IMR-90 (cell line): Measurements from ENCODE around the gene SYT11. TPM values are rescaled to one million over a fixed set of nuclear protein-coding genes. Genes with fewer than 3 reads are reported as not detected.
A peak's percentile ranks its signal among the peaks of the same experiment; 100 is the strongest.

ENCODE experiments used
- ATAC-seq: fragments of 200-7000 bp; cut with Tn5 transposase; 2 replicates; pipeline ENCODE4 v1.9.1; 2020; ENCODE audit warnings: low read depth, mild to moderate bottlenecking, moderate library complexity
- BruUV-seq: library from RNA; stranded (reverse); fragments of 400-500 nt; replicated peaks from 2 replicates; lab custom pipeline; 2021; lab: Mats Ljungman, UMichigan
- CTCF ChIA-PET: fragments of 300-600 bp; formaldehyde crosslinking; extraction: SDS; loops from one replicate; lab custom pipeline; 2021; ENCODE audit warnings: antibody characterized with exemption; lab: Yijun Ruan, JAX
- POLR2A ChIA-PET: fragments of 300-600 bp; sonication (Branson Sonifier 250); formaldehyde crosslinking; loops from one replicate; lab custom pipeline; 2022; ENCODE audit warnings: antibody characterized with exemption; ENCODE audit not compliant: unreplicated experiment; lab: Charles Lee
- DNase-seq: peaks from one replicate; pipeline ENCODE4 v3.0.0; 2013
- H2AFZ ChIP-seq: replicated peaks from 2 replicates; pipeline ENCODE3; 2013; ENCODE audit warnings: low read length, mild to moderate bottlenecking; ENCODE audit not compliant: poor library complexity
- H2AK5ac ChIP-seq: 2 replicates; pipeline ENCODE4 v1.6.1; 2013; ENCODE audit warnings: low read depth, low read length, inconsistent platforms
- H2AK9ac ChIP-seq: replicated peaks from 2 replicates; pipeline ENCODE3; 2013; ENCODE audit warnings: mild to moderate bottlenecking, low read depth, low read length, moderate library complexity; ENCODE audit not compliant: poor library complexity
- H2BK120ac ChIP-seq: 2 replicates; pipeline ENCODE4 v1.6.1; 2013; ENCODE audit warnings: low read depth, low read length, inconsistent platforms
- H2BK15ac ChIP-seq: 3 replicates; pipeline ENCODE4 v1.6.1; 2013; ENCODE audit warnings: low read depth, low read length, inconsistent platforms
- H2BK20ac ChIP-seq: 2 replicates; pipeline ENCODE4 v1.6.1; 2013; ENCODE audit warnings: low read depth, mild to moderate bottlenecking, inconsistent platforms, low read length, moderate library complexity
- H2BK5ac ChIP-seq: 2 replicates; pipeline ENCODE4 v1.6.1; 2013; ENCODE audit warnings: mild to moderate bottlenecking, low read depth, low read length, inconsistent platforms; ENCODE audit not compliant: poor library complexity, severe bottlenecking
- H3K14ac ChIP-seq: replicated peaks from 2 replicates; pipeline ENCODE4 v1.6.1; 2013; ENCODE audit warnings: low read depth, low read length, inconsistent platforms
- H3K18ac ChIP-seq: 2 replicates; pipeline ENCODE4 v1.6.1; 2013; ENCODE audit warnings: low read depth, low read length, control low read depth
- H3K23ac ChIP-seq: 2 replicates; pipeline ENCODE4 v1.6.1; 2013; ENCODE audit warnings: low read depth, low read length, inconsistent platforms
- H3K27ac ChIP-seq: 2 replicates; pipeline ENCODE4 v1.5.1; 2013; ENCODE audit warnings: mild to moderate bottlenecking, control low read depth, low read length; ENCODE audit not compliant: insufficient read depth
- H3K27me3 ChIP-seq: 2 replicates; pipeline ENCODE4 v1.6.1; 2013; ENCODE audit warnings: low read length; ENCODE audit not compliant: control insufficient read depth, insufficient read depth
- H3K36me3 ChIP-seq: 2 replicates; pipeline ENCODE4 v1.6.1; 2013; ENCODE audit warnings: low read length, mixed read lengths; ENCODE audit not compliant: control insufficient read depth, insufficient read depth
- H3K4ac ChIP-seq: 2 replicates; pipeline ENCODE4 v1.6.1; 2013; ENCODE audit warnings: low read depth, low read length, inconsistent platforms
- H3K4me1 ChIP-seq: 2 replicates; pipeline ENCODE4 v1.6.1; 2013; ENCODE audit warnings: low read length, mixed read lengths; ENCODE audit not compliant: control insufficient read depth, insufficient read depth
- H3K4me2 ChIP-seq: 2 replicates; pipeline ENCODE4 v1.6.1; 2013; ENCODE audit warnings: low read depth, mild to moderate bottlenecking, control low read depth, low read length, moderate library complexity
- H3K4me3 ChIP-seq: 2 replicates; pipeline ENCODE4 v1.5.1; 2013; ENCODE audit warnings: low read depth, mild to moderate bottlenecking, control low read depth, low read length, moderate library complexity; ENCODE audit not compliant: insufficient read depth
- H3K56ac ChIP-seq: 2 replicates; pipeline ENCODE4 v1.6.1; 2013; ENCODE audit warnings: low read length, inconsistent platforms; ENCODE audit not compliant: insufficient read depth; ENCODE audit errors: extremely low read depth
- H3K79me1 ChIP-seq, 2 experiments: 2 replicates each; pipeline ENCODE4 v1.6.1; 2013; ENCODE audit warnings: low read length in 2 of 2, inconsistent platforms in 1 of 2, low read depth in 1 of 2
- H3K9ac ChIP-seq: 2 replicates; pipeline ENCODE4 v1.6.1; 2013; ENCODE audit warnings: low read depth, low read length, control low read depth
- H3K9me1 ChIP-seq: 2 replicates; pipeline ENCODE4 v1.6.1; 2013; ENCODE audit warnings: low read length, inconsistent platforms; ENCODE audit not compliant: insufficient read depth
- H3K9me3 ChIP-seq: 2 replicates; pipeline ENCODE4 v1.6.1; 2013; ENCODE audit warnings: low read length; ENCODE audit not compliant: control insufficient read depth, insufficient read depth
- H4K20me1 ChIP-seq: 2 replicates; pipeline ENCODE4 v1.6.1; 2013; ENCODE audit warnings: low read length, inconsistent platforms; ENCODE audit not compliant: insufficient read depth
- H4K5ac ChIP-seq: 2 replicates; pipeline ENCODE4 v1.6.1; 2013; ENCODE audit warnings: mild to moderate bottlenecking, low read depth, low read length, control low read depth
- H4K8ac ChIP-seq, 2 experiments: 2 replicates each; pipeline ENCODE4 v1.6.1; 2013; ENCODE audit warnings: low read depth in 2 of 2, low read length in 2 of 2, control low read depth in 1 of 2, inconsistent platforms in 1 of 2
- H4K91ac ChIP-seq: 2 replicates; pipeline ENCODE4 v1.6.1; 2013; ENCODE audit warnings: low read depth, low read length, inconsistent platforms; ENCODE audit not compliant: insufficient read depth
- CTCF ChIP-seq: conservative IDR thresholded peaks from 2 replicates; pipeline ENCODE4 v1.5.1; 2012; ENCODE audit warnings: mild to moderate bottlenecking, low read depth, low read length, improper control_type of control experiment
- FOS ChIP-seq: fragments of 150-350 bp; IDR thresholded peaks from 2 replicates; pipeline ENCODE4 v1.6.1; 2016; ENCODE audit warnings: low read depth, low read length
- MAFK ChIP-seq: IDR thresholded peaks from 2 replicates; pipeline ENCODE4 v1.6.1; 2012; ENCODE audit warnings: low read depth, low read length, improper control_type of control experiment
- MAZ ChIP-seq: IDR thresholded peaks from 2 replicates; pipeline ENCODE4 v1.6.1; 2012; ENCODE audit warnings: low read depth, mild to moderate bottlenecking, low read length, improper control_type of control experiment, moderate library complexity, borderline replicate concordance
- RCOR1 ChIP-seq: IDR thresholded peaks from 2 replicates; pipeline ENCODE4 v1.6.1; 2012; ENCODE audit warnings: mild to moderate bottlenecking, low read length, improper control_type of control experiment; ENCODE audit not compliant: insufficient replicate concordance
- WGBS, 2 experiments: methylation state at CpG; one replicate each; pipeline versions ENCODE4 v1.1.5 to v1.1.7; 2013; ENCODE audit warnings: missing lambda C conversion rate in 2 of 2; ENCODE audit not compliant: insufficient read length in 1 of 2; ENCODE audit errors: extremely low coverage in 2 of 2; 5-methylcytosine and 5-hydroxymethylcytosine counted together
- dilution Hi-C: fragments of 300-500 bp; cut with HindIII; formaldehyde crosslinking; loops from one replicate; pipeline ENCODE4 v1.14.3; 2018; ENCODE audit warnings: low sequenced_read_pairs; ENCODE audit not compliant: unreplicated experiment
- in situ Hi-C: fragments of 300-500 bp; cut with MboI; formaldehyde crosslinking; loops from 3 replicates; pipeline ENCODE4 v1.14.3; 2019; ENCODE audit warnings: low sequenced_read_pairs, inconsistent platforms, mixed read lengths
- intact Hi-C: fragments of 100-400 bp; cut with micrococcal nuclease; formaldehyde crosslinking; loops from 2 replicates; pipeline ENCODE4 v1.10.0; 2022
- polyA plus RNA-seq, 3 experiments: library from polyadenylated mRNA; depleted of rRNA; stranded (reverse); fragments of >200 nt; gene quantifications; 2 replicates each; pipeline ENCODE4 v1.2.3, GENCODE V29; 2012; ENCODE audit warnings: low replicate concordance in 1 of 3
- total RNA-seq: library from RNA; depleted of rRNA; stranded (reverse); fragments of >200 nt; gene quantifications from 2 replicates; pipeline ENCODE4 v1.2.3, GENCODE V29; 2012

The SYT11 gene
- total and polyA plus RNA-seq, 2 of the 4 experiments (the other 2 are of a cell fraction), result 22.9 to 43.7 TPM

DNA sequence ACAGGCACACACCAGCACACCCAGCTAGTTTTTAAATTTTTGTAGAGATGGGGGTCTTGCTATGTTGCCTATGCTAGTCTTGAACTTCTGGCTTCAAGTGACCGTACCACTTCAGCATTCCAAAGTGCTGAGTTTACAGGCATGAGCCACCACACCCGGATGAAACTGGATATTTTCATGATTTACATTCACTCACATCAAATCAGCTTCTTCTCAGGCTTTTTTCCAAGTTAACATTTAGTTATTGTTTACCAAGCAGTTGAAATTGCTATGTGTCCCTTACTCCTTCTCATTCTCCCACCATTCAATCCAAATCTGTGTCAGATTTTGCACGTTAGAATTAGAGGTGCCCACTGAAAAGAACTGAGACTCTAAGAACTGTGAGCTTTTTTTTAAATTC lies 33.4 kb downstream of the SYT11 start:
- no CpG with 5 or more reads among the region's 3 CpGs for WGBS, 2 experiments
- ATAC-seq (peak; percentile 52), DNase-seq (peak; percentile 89)
- peak overlapping the region; percentile 96 for H4K5ac ChIP-seq
- H3K9me3 ChIP-seq, result no peaks in the 10 kb centered on the region
- peak overlapping the region; percentile 100 for H2AK5ac ChIP-seq
- H3K4me3 ChIP-seq, result no peak overlapping the region
- peak overlapping the region; percentile 64 for H3K9ac ChIP-seq
- CTCF ChIA-PET, result interaction anchor here (0.6 to 1.3 kb wide), 3 partner anchors 9 to 32 kb away, joined by 3 to 5 read pairs (median 4); no protein-coding TSS in a partner anchor
- H2BK120ac ChIP-seq, result peak overlapping the region; percentile 98
- H4K8ac ChIP-seq, result peak overlapping the region; percentile 82 to 99
- peak overlapping the region; percentile 100 for H3K4ac ChIP-seq
- H4K20me1 ChIP-seq, result no peaks in the 10 kb centered on the region; the same call in 1 of the 2 replicates
- TF ChIP-seq MAFK (peak; percentile 22; the same call in 1 of the 2 replicates), MAZ (no peak), FOS (no peak), RCOR1 (peak; percentile 34), CTCF (no peak)
- H3K4me2 ChIP-seq, result peak overlapping the region; percentile 64; the same call in 1 of the 2 replicates
- H3K23ac ChIP-seq, result peak overlapping the region; percentile 97
- H3K4me1 ChIP-seq, result peaks cover 19% of the 10 kb centered on the region
- no peak overlapping the region for H2AFZ ChIP-seq
- in situ Hi-C loops (no loop called here), intact Hi-C loops (no loop called here), dilution Hi-C loops (no loop called here)
- peak overlapping the region; percentile 97 for H4K91ac ChIP-seq
- H3K36me3 ChIP-seq, result peaks cover 14% of the 10 kb centered on the region
- H2BK5ac ChIP-seq, result peak overlapping the region; percentile 98
- peak overlapping the region; percentile 94 for H2AK9ac ChIP-seq
- H3K79me1 ChIP-seq, result peaks cover 0 to 20% of the 10 kb centered on the region in 2 experiments; a peak in 2 of 4 replicates
- POLR2A ChIA-PET, result interaction anchor here (0.8 kb wide), 1 partner anchor 64 kb away, joined by 4 read pairs; no protein-coding TSS in a partner anchor
- H3K18ac ChIP-seq, result peak overlapping the region; percentile 97
- H3K27ac ChIP-seq, result peak overlapping the region; percentile 99
- H3K9me1 ChIP-seq, result peaks cover 6% of the 10 kb centered on the region
- BruUV-seq, result no TSS peak
- peak overlapping the region; percentile 99 for H3K14ac ChIP-seq
- H2BK15ac ChIP-seq, result peak overlapping the region; percentile 98
- H2BK20ac ChIP-seq, result peak overlapping the region; percentile 96
- no peaks in the 10 kb centered on the region for H3K27me3 ChIP-seq
- peak overlapping the region; percentile 91 for H3K56ac ChIP-seq
